GM12892 (cell line): ENCODE results near the gene CEP20.
"Not testable (repeated sequence)": the region's sequence is repeated elsewhere in the genome, so short reads cannot be mapped to it uniquely, and the experiment has no call there.

Source experiments
- POLR2A ChIP-seq: IDR thresholded peaks from 2 replicates; pipeline ENCODE4 v1.6.1; 2011; ENCODE audit warnings: low read depth, low read length, control low read depth
- POLR2AphosphoS5 ChIP-seq: IDR thresholded peaks from 2 replicates; pipeline ENCODE4 v1.6.1; 2011; ENCODE audit warnings: low read depth, low read length, control low read depth

- not testable (repeated sequence) for TF ChIP-seq POLR2A, POLR2AphosphoS5
Measured at GRCh38 chr16:15918314-15918713, 29.9 kb upstream of the CEP20 start.
